Fibroblast of pulmonary artery (primary cell): ENCODE measurements around the gene TMEM208.

Experiments
- DNase-seq: peaks from one replicate; pipeline ENCODE4 v3.0.0-alpha.2; 2010; ENCODE audit warnings: low read depth
- H3K4me3 ChIP-seq: replicated peaks from 2 replicates; pipeline ENCODE4 v1.5.1; 2011; ENCODE audit warnings: low read depth, mild to moderate bottlenecking, control low read depth, low read length, moderate library complexity
- TF ChIP-seq, protein P1 (sequence below): IDR thresholded peaks from 2 replicates; pipeline ENCODE4 v1.5.1; 2011; ENCODE audit warnings: mild to moderate bottlenecking, control low read depth, low read length, inconsistent platforms; ENCODE audit errors: missing control alignments

The TMEM208 gene

DNA sequence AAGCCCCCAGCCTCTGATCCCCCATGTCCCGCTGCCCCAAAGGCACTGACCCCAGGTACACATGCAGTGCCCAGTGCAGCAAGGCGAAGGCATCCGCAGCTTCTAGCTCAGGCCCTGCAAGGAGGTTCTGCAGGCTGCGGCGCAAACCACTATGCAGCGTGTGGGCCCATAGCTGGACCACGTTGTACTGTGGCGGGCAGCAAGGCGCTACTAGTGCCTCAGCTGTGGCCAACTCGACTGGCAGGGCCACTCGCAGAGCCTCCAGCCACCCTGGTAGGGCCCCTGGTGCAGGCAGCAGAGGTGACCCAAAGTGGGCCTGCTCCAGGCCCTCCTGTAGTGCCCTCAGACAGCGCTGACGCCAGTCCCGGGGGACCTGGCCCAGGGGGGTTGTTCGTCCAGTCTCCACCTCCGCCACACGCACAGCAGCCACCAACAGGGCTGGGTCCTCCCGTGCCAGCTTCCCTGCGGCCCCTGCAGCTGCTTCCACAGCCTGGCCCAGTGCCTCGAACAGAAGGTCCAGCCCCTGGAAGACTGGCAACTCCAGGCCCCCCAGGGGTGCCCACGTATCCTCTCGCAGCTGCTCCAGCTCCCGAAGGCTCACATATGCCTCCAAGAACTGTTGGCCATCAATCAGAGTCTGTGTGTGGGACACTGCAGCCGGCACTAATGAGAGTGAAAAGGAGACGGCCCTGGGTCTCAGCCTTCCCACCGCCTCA, 39.6 kb upstream of the TMEM208 start:
- H3K4me3 ChIP-seq = no peak overlapping the region
- DNase-seq = no peak
- TF ChIP-seq, protein P1, sequence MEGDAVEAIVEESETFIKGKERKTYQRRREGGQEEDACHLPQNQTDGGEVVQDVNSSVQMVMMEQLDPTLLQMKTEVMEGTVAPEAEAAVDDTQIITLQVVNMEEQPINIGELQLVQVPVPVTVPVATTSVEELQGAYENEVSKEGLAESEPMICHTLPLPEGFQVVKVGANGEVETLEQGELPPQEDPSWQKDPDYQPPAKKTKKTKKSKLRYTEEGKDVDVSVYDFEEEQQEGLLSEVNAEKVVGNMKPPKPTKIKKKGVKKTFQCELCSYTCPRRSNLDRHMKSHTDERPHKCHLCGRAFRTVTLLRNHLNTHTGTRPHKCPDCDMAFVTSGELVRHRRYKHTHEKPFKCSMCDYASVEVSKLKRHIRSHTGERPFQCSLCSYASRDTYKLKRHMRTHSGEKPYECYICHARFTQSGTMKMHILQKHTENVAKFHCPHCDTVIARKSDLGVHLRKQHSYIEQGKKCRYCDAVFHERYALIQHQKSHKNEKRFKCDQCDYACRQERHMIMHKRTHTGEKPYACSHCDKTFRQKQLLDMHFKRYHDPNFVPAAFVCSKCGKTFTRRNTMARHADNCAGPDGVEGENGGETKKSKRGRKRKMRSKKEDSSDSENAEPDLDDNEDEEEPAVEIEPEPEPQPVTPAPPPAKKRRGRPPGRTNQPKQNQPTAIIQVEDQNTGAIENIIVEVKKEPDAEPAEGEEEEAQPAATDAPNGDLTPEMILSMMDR = no peak

DNA sequence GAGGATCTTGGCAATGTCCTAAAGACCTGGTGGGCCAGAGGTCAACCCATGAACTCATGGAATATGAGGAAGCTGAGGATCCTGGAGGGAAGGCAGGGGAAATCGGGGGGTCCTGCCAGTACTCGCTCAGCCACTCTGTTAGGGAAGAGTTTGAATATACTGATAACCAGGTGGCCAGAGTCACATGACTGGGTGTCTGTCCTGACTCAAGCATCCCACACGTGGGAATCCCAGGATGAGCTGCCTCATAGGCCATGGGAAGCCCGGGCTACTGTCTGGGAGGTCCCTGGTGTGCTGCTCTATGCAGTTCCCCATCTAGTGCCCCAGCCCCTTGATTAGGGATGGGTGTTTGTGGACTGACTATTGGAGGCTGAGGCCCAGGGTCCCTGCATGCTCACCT, 38.6 kb upstream of the TMEM208 start:
- TF ChIP-seq, protein P1 = no peak
- H3K4me3 ChIP-seq = no peak overlapping the region
- no peak for DNase-seq

DNA sequence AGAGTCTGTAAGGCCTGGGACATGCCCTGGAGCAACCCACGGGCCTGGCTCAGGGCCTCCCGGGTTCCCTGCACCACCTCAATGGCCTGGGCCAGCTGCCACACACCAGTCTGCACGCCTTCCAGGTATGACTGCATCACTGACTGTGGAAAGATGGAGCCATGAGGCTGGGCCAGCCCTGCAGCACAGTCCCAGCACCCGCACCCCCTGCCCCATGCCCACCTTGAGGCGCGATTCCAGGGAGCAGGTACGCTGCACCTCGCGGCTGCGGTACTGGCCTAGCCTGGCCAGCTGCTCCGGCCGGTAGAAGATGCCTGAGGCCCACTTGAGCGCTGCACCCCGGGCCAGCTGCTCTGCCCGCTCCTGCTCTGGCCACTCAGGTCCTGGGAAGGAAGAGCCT, 38.1 kb upstream of the TMEM208 start:
- TF ChIP-seq, protein P1 = no peak
- H3K4me3 ChIP-seq = no peak overlapping the region
- no peak for DNase-seq

DNA sequence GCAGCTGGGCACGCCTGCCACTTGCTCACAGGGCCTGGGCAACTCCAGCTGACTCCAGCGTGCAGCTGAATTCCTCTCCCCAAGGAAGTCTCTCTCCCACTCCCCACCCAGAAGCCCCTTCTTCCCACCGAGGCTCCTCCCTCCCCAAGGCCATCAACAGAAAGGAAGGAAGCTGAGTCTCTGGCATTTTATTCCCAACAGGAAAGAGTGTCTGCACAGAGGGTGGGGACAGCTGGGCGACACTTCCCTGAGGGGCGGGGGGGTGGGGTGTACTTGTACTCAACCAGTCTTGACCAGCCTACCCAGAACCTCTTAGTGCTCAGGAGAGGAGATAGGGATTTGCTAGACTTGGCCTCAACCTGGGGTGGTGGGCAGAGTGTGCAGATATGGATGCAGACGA, 36.9 kb upstream of the TMEM208 start, which contains the start of gene EXOC3L1:
EXOC3L1 (minus strand) TSS at position 96 of the 400 bp plus-strand sequence. CDS start 460 bp downstream, outside the sequence.
- TF ChIP-seq, protein P1 = no peak

DNA sequence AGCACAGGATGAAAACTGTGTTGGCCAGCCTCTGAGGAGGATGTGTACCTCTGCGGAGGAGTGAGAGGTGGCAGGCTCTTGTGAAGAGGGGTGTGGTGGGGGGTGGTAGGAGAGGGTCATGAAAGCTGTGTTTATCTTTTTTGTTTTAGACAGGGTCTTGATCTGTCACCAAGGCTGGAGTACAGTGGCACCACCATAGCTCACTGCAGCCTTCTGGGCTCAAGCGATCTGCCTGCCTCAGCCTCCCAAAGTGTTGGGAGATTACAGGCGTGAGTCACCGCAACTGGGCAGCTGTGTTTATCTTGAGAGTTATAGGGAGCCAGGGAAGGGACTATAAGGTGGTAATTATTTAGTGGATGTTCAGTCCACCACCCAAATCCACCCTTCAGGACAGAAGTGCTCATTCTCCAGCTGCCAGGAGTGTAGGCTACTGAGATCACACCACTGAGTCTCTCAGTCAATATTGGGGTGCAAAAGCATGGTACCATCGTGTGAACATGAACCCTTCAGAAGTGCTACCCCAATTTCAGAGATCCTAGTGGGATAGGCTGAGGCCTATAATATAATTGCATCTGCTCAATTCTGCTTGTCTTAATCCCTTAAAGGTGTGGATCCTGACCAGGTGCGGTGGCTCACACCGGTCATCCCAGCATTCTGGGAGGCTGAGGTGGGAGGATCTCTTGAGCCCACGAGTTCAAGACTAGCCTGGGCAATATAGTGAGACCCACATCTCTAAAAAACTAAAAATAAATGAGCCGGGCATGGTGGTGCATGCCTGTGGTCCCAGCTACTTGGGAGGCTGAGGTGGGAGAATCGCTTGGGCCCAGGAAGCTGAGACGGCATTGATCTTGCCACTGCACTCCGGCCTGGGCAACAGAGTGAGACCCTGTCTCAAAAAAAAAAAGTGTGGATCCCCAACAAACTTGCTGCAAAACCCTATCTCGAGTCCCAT, 36.2 kb upstream of the TMEM208 start:
- DNase-seq = peak; percentile 29
- TF ChIP-seq, protein P1 = no peak
- no peak overlapping the region for H3K4me3 ChIP-seq

More for the DNA sequence above, 36.9 kb upstream of the TMEM208 start, which contains the start of gene EXOC3L1:
- DNase-seq = no peak
- H3K4me3 ChIP-seq = no peak within 1 kb of the TSS

DNA sequence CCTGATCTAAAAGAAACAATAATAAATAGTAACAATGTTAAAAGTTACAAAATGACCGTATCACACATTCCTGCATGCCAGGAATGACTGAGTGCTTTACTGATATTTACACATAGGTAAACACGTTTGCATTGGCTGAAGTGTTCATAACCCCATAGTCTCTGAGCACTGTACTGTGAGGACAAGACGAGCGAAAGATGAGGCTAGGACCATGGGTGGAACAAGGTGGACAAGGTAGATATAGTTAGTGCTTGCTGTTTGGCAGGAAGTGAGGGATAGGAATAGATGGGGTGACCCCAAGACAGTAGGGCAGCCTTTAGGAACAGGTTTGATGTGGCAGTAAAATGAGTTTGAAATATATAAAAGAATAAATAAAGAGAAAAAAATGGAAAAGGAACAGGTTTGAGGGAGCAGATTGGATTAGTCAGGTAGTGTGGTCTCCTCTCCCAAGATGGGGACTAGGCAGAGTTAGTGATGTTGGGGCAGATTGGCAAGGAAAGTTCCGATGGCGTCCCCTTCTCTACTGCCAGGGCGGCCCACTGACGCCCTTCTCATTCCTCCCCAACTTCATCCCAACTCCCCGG, 35.4 kb upstream of the TMEM208 start:
- no peak for DNase-seq
- TF ChIP-seq, protein P1 = no peak
- H3K4me3 ChIP-seq = peak overlapping the region; percentile 97
